Measurements from ENCODE around the gene RPRD1B.

The RPRD1B gene

GRCh38 chr20:38135271-38135650, 101.7 kb downstream of the RPRD1B start:
- no peak for DNase-seq (ENCODE audit: low read depth, low spot score)

DNA sequence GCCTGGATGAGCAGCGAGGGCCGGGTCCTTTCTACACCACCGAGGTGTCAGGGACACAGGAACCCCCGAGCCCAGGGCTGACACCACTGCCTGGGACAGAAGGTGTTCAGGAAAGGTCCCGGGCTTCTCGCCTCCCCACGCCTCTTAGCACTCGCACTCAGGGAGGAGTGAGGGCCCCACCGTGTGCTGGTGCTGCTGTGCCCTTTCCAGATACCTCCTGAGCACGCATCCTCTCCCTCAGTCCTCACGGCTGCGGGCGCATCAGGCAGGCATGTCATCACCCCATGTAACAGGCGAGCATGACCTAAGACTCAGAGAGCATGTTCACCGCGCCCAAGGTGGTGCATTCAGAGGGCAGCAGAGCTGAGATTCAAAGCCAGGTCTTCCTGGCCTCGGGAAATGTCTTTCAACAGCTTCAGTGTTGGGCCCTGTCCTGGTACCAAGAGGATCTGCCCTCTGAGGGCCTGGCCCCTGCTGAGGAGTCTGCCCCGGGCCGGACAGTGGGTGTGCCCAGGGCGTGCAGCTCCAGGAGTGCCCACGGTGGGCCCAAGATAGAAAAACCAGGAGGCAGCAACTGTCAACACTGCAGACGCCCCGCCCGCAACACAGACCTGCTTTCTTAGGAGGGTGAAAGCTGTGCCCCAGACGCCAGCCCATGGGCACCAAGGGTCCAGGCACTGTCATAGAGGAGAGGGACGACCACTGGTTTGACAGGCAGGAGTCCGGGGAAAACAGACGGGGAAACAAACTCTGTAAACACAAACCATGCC, 102.3 kb downstream of the RPRD1B start:
- no peak for DNase-seq (ENCODE audit: low read depth, low spot score)

- DNase-seq (ENCODE audit: low read depth, low spot score) = no peak
Measured at GRCh38 chr20:38136421-38137245, 103.1 kb downstream of the RPRD1B start.

GRCh38 chr20:38137441-38138037, 104.0 kb downstream of the RPRD1B start:
- DNase-seq (ENCODE audit: low read depth, low spot score) = no peak

GRCh38 chr20:38138086-38138778, 104.7 kb downstream of the RPRD1B start:
- no peak for DNase-seq (ENCODE audit: low read depth, low spot score)

- DNase-seq (ENCODE audit: low read depth, low spot score) = no peak
Measured at GRCh38 chr20:38139156-38139912, 105.8 kb downstream of the RPRD1B start.

- no peak for DNase-seq (ENCODE audit: low read depth, low spot score)
Measured at GRCh38 chr20:38139977-38140753, 106.6 kb downstream of the RPRD1B start.

DNA sequence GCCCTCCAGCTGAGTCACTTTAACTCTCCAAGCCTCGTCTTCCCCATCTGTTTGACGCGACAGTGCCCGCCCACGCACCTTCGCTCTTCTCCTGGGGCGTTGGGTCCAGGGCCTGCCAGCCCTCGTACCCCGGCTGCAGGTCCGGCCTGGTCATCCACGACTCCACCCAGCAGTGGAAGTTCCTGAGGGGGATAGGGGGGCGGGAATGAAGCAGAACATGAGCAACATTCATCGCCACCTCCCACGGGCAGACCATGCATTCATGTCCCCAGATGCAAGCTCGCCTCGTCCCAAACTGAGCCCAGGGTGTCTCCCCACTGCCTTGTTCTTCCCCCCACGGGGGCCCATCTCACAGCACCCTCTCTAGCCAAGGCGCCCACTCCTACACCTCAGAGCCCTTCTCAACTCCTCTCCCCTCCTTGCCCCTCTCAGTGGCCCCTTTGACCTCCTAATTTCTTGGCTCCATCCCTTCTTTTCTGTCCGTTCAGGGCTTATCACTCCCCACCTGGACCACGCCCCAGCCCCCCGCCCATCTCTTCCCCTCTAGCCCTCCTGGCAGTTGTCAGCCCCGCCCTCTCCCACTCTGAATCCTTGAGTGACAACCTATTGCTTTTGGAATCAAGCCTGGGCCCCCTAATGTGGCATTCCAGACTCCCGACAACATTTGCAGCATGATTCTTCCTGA, 107.8 kb downstream of the RPRD1B start:
- DNase-seq (ENCODE audit: low read depth, low spot score) = no peak

Data from iPS DF 19.7 (cell line).